Central memory CD8-positive, alpha-beta T cell (primary cell): ENCODE data around the gene IFT57.

Experiments
- ATAC-seq: fragments of 150-1000 bp; cut with Tn5 transposase; replicated peaks from 2 replicates; pipeline ENCODE4 v1.10.0; 2022; ENCODE audit warnings: mild to moderate bottlenecking, moderate FRiP score, moderate number of reproducible peaks; ENCODE audit not compliant: poor library complexity, severe bottlenecking; ENCODE audit errors: extremely low read depth
- DNase-seq, 2 donors: peaks; one replicate each; pipeline ENCODE4 v3.0.0; 2021; ENCODE audit warnings: low spot score in 2 of 2
- H3K27ac Mint-ChIP-seq: one replicate; pipeline ENCODE4 v1.8.0; 2022; ENCODE audit warnings: low read depth, mild to moderate bottlenecking, moderate library complexity, mixed read lengths
- H3K27me3 Mint-ChIP-seq: one replicate; pipeline ENCODE4 v1.8.0; 2022; ENCODE audit warnings: mixed read lengths
- H3K36me3 Mint-ChIP-seq: one replicate; pipeline ENCODE4 v1.8.0; 2022; ENCODE audit warnings: mild to moderate bottlenecking, moderate library complexity, mixed read lengths; ENCODE audit not compliant: insufficient read depth
- H3K4me1 Mint-ChIP-seq: one replicate; pipeline ENCODE4 v1.8.0; 2022; ENCODE audit warnings: mixed read lengths
- H3K4me3 Mint-ChIP-seq: one replicate; pipeline ENCODE4 v1.8.0; 2022; ENCODE audit warnings: mild to moderate bottlenecking, moderate library complexity, mixed read lengths
- H3K9me3 Mint-ChIP-seq: one replicate; pipeline ENCODE4 v1.8.0; 2022; ENCODE audit warnings: mixed read lengths

IFT57 gene

GRCh38 chr3:108153451-108153981 is 68.7 kb downstream of the IFT57 start:
- Mint-ChIP-seq H3K36me3 (peaks cover 3% of the 10 kb centered on the region), H3K4me1 (peaks cover 16% of the 10 kb centered on the region)

GRCh38 chr3:108152274-108152673 is 70.0 kb downstream of the IFT57 start:
- Mint-ChIP-seq H3K27ac (no peak overlapping the region), H3K9me3 (no peaks in the 10 kb centered on the region), H3K36me3 (peaks cover 3% of the 10 kb centered on the region), H3K4me3 (no peak overlapping the region), H3K4me1 (peaks cover 16% of the 10 kb centered on the region), H3K27me3 (no peaks in the 10 kb centered on the region)
- ATAC-seq (no peak), DNase-seq (no peak)

More at GRCh38 chr3:108153451-108153981, 68.7 kb downstream of the IFT57 start:
- ATAC-seq (peak; percentile 52), DNase-seq (no peak)
- no peak overlapping the region for H3K4me3 Mint-ChIP-seq
- H3K9me3 Mint-ChIP-seq: no peaks in the 10 kb centered on the region
- H3K27ac Mint-ChIP-seq: peak overlapping the region; percentile 50
- H3K27me3 Mint-ChIP-seq: no peaks in the 10 kb centered on the region

GRCh38 chr3:108150200-108150599 is 72.0 kb downstream of the IFT57 start:
- ATAC-seq (no peak), DNase-seq (no peak)
- Mint-ChIP-seq H3K36me3 (peaks cover 3% of the 10 kb centered on the region), H3K9me3 (no peaks in the 10 kb centered on the region), H3K4me3 (no peak overlapping the region), H3K27ac (no peak overlapping the region), H3K27me3 (no peaks in the 10 kb centered on the region), H3K4me1 (peaks cover 16% of the 10 kb centered on the region)

GRCh38 chr3:108146139-108146538 is 76.1 kb downstream of the IFT57 start:
- no peak for ATAC-seq
- Mint-ChIP-seq H3K27me3 (no peaks in the 10 kb centered on the region), H3K4me1 (no peaks in the 10 kb centered on the region), H3K36me3 (no peaks in the 10 kb centered on the region), H3K27ac (no peak overlapping the region), H3K9me3 (no peaks in the 10 kb centered on the region), H3K4me3 (no peak overlapping the region)
- DNase-seq: no peak

- H3K4me3 Mint-ChIP-seq: no peak overlapping the region
- H3K27ac Mint-ChIP-seq: no peak overlapping the region
- peaks cover 4% of the 10 kb centered on the region for H3K9me3 Mint-ChIP-seq
- H3K27me3 Mint-ChIP-seq: no peaks in the 10 kb centered on the region
- ATAC-seq (no peak), DNase-seq (no peak)
- H3K4me1 Mint-ChIP-seq: peaks cover 4% of the 10 kb centered on the region
- H3K36me3 Mint-ChIP-seq: no peaks in the 10 kb centered on the region
Observed at GRCh38 chr3:108145578-108145977, 76.6 kb downstream of the IFT57 start.

- no peak for DNase-seq
- Mint-ChIP-seq H3K4me3 (no peak overlapping the region), H3K27ac (no peak overlapping the region), H3K36me3 (no peaks in the 10 kb centered on the region), H3K4me1 (peaks cover 45% of the 10 kb centered on the region), H3K9me3 (peaks cover 5% of the 10 kb centered on the region), H3K27me3 (no peaks in the 10 kb centered on the region)
- no peak for ATAC-seq
Observed at GRCh38 chr3:108137460-108137814, 84.8 kb downstream of the IFT57 start.

GRCh38 chr3:108136561-108137459 is 85.4 kb downstream of the IFT57 start:
- no peaks in the 10 kb centered on the region for H3K36me3 Mint-ChIP-seq
- no peak for DNase-seq

GRCh38 chr3:108134555-108134880 is 87.7 kb downstream of the IFT57 start:
- no peaks in the 10 kb centered on the region for H3K36me3 Mint-ChIP-seq
- DNase-seq (no peak), ATAC-seq (peak; percentile 52)
- H3K27ac Mint-ChIP-seq: peak overlapping the region; percentile 93
- H3K27me3 Mint-ChIP-seq: no peaks in the 10 kb centered on the region
- H3K9me3 Mint-ChIP-seq: no peaks in the 10 kb centered on the region
- H3K4me1 Mint-ChIP-seq: peaks cover 65% of the 10 kb centered on the region
- peak overlapping the region; percentile 72 for H3K4me3 Mint-ChIP-seq

More at GRCh38 chr3:108136561-108137459, 85.4 kb downstream of the IFT57 start:
- ATAC-seq: no peak
- peaks cover 5% of the 10 kb centered on the region for H3K9me3 Mint-ChIP-seq
- H3K27me3 Mint-ChIP-seq: no peaks in the 10 kb centered on the region
- H3K4me3 Mint-ChIP-seq: no peak overlapping the region
- H3K27ac Mint-ChIP-seq: no peak overlapping the region
- H3K4me1 Mint-ChIP-seq: peaks cover 51% of the 10 kb centered on the region

GRCh38 chr3:108133858-108134554 is 88.2 kb downstream of the IFT57 start:
- DNase-seq (no peak), ATAC-seq (peak; percentile 34)
- no peaks in the 10 kb centered on the region for H3K27me3 Mint-ChIP-seq
- peaks cover 71% of the 10 kb centered on the region for H3K4me1 Mint-ChIP-seq
- H3K36me3 Mint-ChIP-seq: no peaks in the 10 kb centered on the region
- H3K27ac Mint-ChIP-seq: peak overlapping the region; percentile 93
- peak overlapping the region; percentile 72 for H3K4me3 Mint-ChIP-seq
- H3K9me3 Mint-ChIP-seq: no peaks in the 10 kb centered on the region

- Mint-ChIP-seq H3K9me3 (peaks cover 6% of the 10 kb centered on the region), H3K4me3 (peak overlapping the region; percentile 60), H3K4me1 (peaks cover 81% of the 10 kb centered on the region), H3K27me3 (no peaks in the 10 kb centered on the region), H3K27ac (peak overlapping the region; percentile 93), H3K36me3 (peaks cover 2% of the 10 kb centered on the region)
- ATAC-seq: no peak
- DNase-seq: no peak
Observed at GRCh38 chr3:108133048-108133369, 89.2 kb downstream of the IFT57 start.

GRCh38 chr3:108131475-108132134 is 90.6 kb downstream of the IFT57 start:
- ATAC-seq (no peak), DNase-seq (no peak)
- H3K27ac Mint-ChIP-seq: peak overlapping the region; percentile 36
- peaks cover 6% of the 10 kb centered on the region for H3K9me3 Mint-ChIP-seq
- no peaks in the 10 kb centered on the region for H3K27me3 Mint-ChIP-seq
- H3K4me1 Mint-ChIP-seq: peaks cover 88% of the 10 kb centered on the region
- H3K36me3 Mint-ChIP-seq: peaks cover 4% of the 10 kb centered on the region
- peak overlapping the region; percentile 60 for H3K4me3 Mint-ChIP-seq

GRCh38 chr3:108130701-108131474 is 91.3 kb downstream of the IFT57 start:
- Mint-ChIP-seq H3K4me3 (peak overlapping the region; percentile 60), H3K27me3 (no peaks in the 10 kb centered on the region)

More at GRCh38 chr3:108130701-108131474, 91.3 kb downstream of the IFT57 start:
- DNase-seq (no peak), ATAC-seq (no peak)
- H3K27ac Mint-ChIP-seq: peak overlapping the region; percentile 47
- H3K4me1 Mint-ChIP-seq: peaks cover 88% of the 10 kb centered on the region
- peaks cover 5% of the 10 kb centered on the region for H3K36me3 Mint-ChIP-seq
- peaks cover 6% of the 10 kb centered on the region for H3K9me3 Mint-ChIP-seq
